ENCODE results near the gene RBM42. TPM values are rescaled to one million over a fixed set of nuclear protein-coding genes. Genes with fewer than 3 reads are reported as not detected.
"Not testable (repeated sequence)": the region's sequence is repeated elsewhere in the genome, so short reads cannot be mapped to it uniquely, and the experiment has no call there.

The RBM42 gene
- total RNA-seq, result 47.7 TPM

GRCh38 chr19:35628565-35629331 lies at the start of gene RBM42:
Gene RBM42, plus strand, starts transcription at chr19:35629036. Its CDS starts 118 bp downstream, at chr19:35629154.
- peak; percentile 95 to 100 (median 99) for DNase-seq (ENCODE audit: low read depth in 2 of 3, low spot score in 2 of 3)

DNA sequence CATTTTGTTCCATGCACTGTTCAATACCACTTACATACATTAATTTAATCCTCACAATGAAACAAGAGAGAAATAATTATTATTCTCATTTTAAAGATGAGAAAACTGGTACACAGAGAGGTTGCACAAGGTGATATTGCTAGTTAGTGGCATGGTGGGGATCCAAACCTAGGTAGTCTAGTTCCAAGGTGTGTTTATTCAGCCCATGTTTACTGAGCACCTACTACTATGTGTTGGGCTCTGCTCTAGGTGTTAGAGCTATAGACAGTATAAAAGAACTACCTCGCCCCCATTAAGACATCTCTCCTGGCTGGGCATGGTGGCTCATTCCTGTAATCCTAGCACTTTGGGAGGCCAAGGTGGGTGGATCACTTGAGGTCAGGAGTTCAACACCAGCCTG lies 46.1 kb upstream of the RBM42 start:
- DNase-seq (ENCODE audit: low read depth in 2 of 3, low spot score in 2 of 3), result no peak

- peak in 2 of 3 donors; percentile 27 to 51 for DNase-seq (ENCODE audit: low read depth in 2 of 3, low spot score in 2 of 3)
Measured at GRCh38 chr19:35585848-35586247, 43.0 kb upstream of the RBM42 start, which contains the start of gene PMIS2. Gene PMIS2, plus strand, starts transcription at chr19:35586173. Its CDS starts 87 bp downstream, at chr19:35586260.

GRCh38 chr19:35587321-35587720 lies 41.5 kb upstream of the RBM42 start:
- DNase-seq (ENCODE audit: low read depth in 2 of 3, low spot score in 2 of 3), result no peak

GRCh38 chr19:35590875-35591274 lies 38.0 kb upstream of the RBM42 start:
- no peak for DNase-seq (ENCODE audit: low read depth in 2 of 3, low spot score in 2 of 3)

- DNase-seq (ENCODE audit: low read depth in 2 of 3, low spot score in 2 of 3), result peak in 2 of 3 donors; percentile 52 to 63
Measured at GRCh38 chr19:35592226-35592625, 36.6 kb upstream of the RBM42 start.

GRCh38 chr19:35595026-35595425 lies 33.8 kb upstream of the RBM42 start:
- DNase-seq (ENCODE audit: low read depth in 2 of 3, low spot score in 2 of 3), result not testable (repeated sequence)

GRCh38 chr19:35595928-35596327 lies 32.9 kb upstream of the RBM42 start:
- DNase-seq (ENCODE audit: low read depth in 2 of 3, low spot score in 2 of 3), result no peak

- peak in 2 of 3 donors; percentile 26 to 38 for DNase-seq (ENCODE audit: low read depth in 2 of 3, low spot score in 2 of 3)
Measured at GRCh38 chr19:35596366-35596999, 32.4 kb upstream of the RBM42 start.

GRCh38 chr19:35601971-35602370 lies 26.9 kb upstream of the RBM42 start:
- DNase-seq (ENCODE audit: low read depth in 2 of 3, low spot score in 2 of 3), result no peak

DNA sequence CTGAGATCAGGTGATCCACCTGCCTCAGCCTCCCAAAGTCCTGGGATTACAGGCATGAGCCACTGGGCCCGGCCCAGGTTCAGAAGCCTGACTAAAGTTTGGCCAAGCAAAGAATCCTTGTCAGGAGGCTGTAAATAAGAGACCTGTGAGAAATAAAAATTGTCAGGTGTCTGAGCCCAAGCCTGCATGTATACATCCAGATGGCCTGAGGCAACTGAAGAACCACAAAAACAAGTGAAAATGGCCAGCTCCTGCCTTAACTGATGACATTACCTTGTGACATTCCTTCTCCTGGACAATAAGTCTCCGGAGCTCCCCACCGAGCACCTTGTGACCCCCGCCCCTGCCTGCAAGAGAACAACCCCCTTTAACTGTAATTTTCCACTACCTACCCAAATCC lies 24.4 kb upstream of the RBM42 start:
- DNase-seq (ENCODE audit: low read depth in 2 of 3, low spot score in 2 of 3), result not testable (repeated sequence)

DNA sequence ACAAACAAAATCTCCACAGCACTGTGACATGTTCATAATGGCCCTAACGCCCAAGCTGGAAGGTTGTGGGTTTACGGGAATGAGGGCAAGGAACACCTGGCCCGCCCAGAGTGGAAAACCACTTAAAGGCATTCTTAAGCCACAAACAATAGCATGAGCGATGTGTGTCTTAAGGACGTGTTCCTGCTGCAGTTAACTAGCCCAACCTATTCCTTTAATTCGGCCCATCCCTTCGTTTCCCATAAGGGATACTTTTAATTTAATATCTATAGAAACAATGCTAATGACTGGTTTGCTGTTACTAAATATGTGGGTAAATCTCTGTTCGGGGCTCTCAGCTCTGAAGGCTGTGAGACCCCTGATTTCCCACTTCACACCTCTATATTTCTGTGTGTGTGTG lies 21.7 kb upstream of the RBM42 start:
- DNase-seq (ENCODE audit: low read depth in 2 of 3, low spot score in 2 of 3), result not testable (repeated sequence)

- DNase-seq (ENCODE audit: low read depth in 2 of 3, low spot score in 2 of 3), result no peak
Measured at GRCh38 chr19:35607661-35608060, 21.2 kb upstream of the RBM42 start.

DNA sequence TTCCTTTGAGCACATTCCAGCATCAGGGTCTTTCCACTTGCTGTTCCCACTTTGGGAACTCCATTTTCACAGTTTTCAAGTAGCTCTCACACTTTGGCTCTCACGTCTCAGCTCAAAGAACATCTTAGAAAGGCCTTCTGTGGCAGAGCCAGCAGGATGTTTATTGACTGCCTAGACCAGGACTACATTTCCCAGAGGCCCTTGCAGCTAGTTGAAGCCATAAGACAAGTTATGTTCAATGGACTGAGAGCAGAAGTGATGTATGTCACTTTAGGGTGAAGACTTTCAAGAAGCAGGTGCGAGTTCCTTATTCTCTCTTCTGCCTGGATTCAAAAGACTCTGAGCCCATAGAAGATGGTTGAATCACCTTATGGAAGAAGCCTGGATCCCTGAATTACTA lies 20.6 kb upstream of the RBM42 start:
- DNase-seq (ENCODE audit: low read depth in 2 of 3, low spot score in 2 of 3), result no peak

DNA sequence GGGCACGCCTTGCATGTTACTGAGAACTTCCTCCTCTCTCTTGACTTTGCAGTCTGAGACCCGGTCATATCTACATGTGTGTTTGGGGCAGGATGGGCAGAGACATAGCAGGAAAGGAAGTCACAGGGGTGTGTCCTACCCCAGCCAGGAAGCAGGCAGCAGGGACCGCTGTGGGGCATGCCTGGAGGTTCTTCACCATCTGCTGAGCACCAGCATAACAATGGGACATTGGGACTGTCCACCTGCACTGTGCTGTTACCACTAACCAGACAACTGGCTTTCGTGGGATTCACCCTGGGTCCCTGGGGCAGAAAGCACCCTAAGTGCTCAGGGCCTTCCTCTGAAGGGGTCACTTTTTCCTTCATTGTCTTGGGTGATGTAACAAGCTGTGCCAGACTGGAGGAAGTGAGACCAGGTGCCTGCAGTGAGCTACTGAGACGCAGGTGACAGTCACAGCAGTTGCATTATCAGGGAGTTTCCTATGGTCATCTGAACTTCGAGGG lies 18.9 kb upstream of the RBM42 start:
- peak in 2 of 3 donors; percentile 27 to 54 for DNase-seq (ENCODE audit: low read depth in 2 of 3, low spot score in 2 of 3)

DNA sequence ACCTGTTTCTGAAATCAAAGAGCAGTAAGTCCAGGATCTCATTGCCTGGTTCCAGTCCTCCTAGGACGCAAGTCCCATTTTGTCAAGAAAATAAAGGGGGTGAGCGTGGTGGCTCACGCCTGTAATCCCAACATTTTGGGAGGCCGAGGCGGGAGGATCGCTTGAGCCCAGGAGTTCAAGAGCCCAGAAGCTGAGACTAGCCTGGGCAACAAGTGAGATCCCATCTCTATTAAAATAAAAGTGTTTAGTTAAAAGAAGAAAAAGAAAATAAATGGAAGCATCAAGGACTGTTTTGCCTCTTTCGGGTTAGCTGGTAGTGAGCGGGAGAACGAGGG lies 16.6 kb upstream of the RBM42 start:
- no peak for DNase-seq (ENCODE audit: low read depth in 2 of 3, low spot score in 2 of 3)

DNA sequence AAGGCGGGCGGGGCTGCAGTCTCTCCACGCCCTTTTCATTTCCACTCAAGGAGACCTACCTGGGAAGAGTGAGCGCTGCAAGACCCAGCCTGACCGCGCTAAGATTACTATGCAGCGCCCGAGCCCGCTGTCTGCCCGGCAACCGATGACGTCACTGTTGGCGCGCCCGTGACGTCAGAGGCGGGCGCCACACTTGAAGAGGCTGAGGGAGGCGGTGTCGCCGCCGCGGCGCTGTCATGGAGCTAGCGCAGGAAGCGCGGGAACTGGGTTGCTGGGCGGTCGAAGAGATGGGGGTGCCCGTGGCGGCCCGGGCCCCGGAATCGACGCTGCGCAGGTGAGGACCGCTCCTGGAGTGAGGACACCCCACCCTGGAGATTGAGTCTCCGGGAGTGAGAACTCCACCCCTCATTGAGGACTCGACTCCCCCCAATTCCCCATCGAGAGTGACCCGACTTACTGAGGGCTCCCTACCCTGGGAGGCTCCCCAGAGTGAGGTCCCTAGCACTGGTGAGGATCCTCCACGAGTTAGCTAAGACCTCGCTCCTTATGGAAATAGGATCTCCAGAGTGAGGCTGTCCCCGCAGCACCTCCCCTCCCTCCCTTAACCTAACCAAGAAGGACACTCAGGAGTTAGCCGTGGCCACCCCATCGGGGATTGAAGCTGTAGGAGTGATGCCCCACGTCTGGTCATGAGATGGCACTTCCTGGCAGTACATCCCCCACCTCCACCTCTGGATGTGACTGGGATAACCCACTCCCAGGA lies 16.1 kb upstream of the RBM42 start, which contains the start of gene HAUS5:
Gene HAUS5 (plus strand): TSS at position 177 of the 763 bp plus-strand sequence. CDS start 60 bp downstream, at position 237.
- DNase-seq (ENCODE audit: low read depth in 2 of 3, low spot score in 2 of 3), result peak; percentile 92 to 100 (median 95)

DNA sequence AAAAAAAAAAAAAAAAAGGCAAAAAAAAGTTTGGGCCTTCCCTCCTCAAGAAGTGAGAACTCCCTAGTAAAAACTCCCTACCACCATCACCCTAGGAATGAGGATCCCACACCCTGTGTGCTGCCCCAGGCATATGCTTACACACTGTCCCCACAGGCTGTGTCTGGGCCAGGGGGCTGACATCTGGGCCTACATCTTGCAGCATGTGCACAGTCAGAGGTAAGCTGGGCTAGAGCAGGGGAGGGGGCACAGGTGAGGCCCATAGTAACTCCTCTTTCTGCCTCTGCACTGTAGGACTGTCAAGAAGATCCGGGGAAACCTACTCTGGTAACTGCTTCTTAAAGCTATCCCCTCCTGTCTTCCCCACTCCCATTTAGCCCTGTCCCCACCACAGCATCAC lies 15.3 kb upstream of the RBM42 start:
- DNase-seq (ENCODE audit: low read depth in 2 of 3, low spot score in 2 of 3), result no peak

DNA sequence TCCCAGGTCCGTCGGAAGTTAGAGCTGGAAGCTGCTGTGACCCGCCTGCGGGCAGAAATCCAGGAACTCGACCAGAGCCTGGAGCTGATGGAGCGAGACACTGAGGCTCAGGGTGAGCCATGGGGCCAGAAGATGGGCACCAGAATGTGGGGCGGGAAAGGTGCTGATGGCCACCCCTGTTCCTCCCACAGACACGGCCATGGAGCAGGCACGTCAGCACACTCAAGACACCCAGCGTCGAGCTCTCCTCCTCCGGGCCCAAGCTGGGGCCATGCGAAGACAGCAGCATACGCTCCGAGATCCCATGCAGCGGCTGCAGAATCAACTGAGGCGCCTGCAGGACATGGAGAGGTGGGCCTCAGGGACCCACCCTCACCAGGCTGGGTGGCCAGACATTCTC lies 13.8 kb upstream of the RBM42 start:
- DNase-seq (ENCODE audit: low read depth in 2 of 3, low spot score in 2 of 3), result no peak

- DNase-seq (ENCODE audit: low read depth in 2 of 3, low spot score in 2 of 3), result no peak
Measured at GRCh38 chr19:35618857-35619256, 10.0 kb upstream of the RBM42 start.

GRCh38 chr19:35619290-35619923 lies 9.4 kb upstream of the RBM42 start:
- no peak for DNase-seq (ENCODE audit: low read depth in 2 of 3, low spot score in 2 of 3)
